Endothelial cell of umbilical vein (primary cell): ENCODE measurements around the gene HDAC4. TPM values are rescaled to one million over a fixed set of nuclear protein-coding genes. Genes with fewer than 3 reads are reported as not detected.

Source experiments
- BruUV-seq: library from RNA; stranded (reverse); fragments of 400-500 nt; replicated peaks from 2 replicates; lab custom pipeline; 2021; lab: Mats Ljungman, UMichigan
- CTCF ChIA-PET: fragments of 300-600, 350-600 bp; sonication (Branson Sonifier 250); formaldehyde crosslinking; loops from one replicate; lab custom pipeline; 2021; ENCODE audit warnings: antibody characterized with exemption, inconsistent platforms; lab: Charles Lee
- POLR2A ChIA-PET: fragments of 300-600, 350-600 bp; sonication (Branson Sonifier 250); formaldehyde crosslinking; loops from one replicate; lab custom pipeline; 2021; ENCODE audit warnings: antibody characterized with exemption, inconsistent platforms; lab: Charles Lee
- DNase-seq: peaks from one replicate; pipeline ENCODE4 v3.0.0-alpha.2; 2011; ENCODE audit warnings: low read depth, low spot score
- FAIRE-seq: peaks from 2 replicates; lab custom pipeline; 2011; peaks lifted over from hg19 to GRCh38; lab: Jason Lieb, UNC
- H2AFZ ChIP-seq: 2 replicates; pipeline ENCODE4 v1.6.0; 2012; ENCODE audit warnings: low read depth, low read length, control low read depth, inconsistent platforms
- H3K27ac ChIP-seq: 2 replicates; pipeline ENCODE4 v1.5.1; 2011; ENCODE audit warnings: low read depth, mild to moderate bottlenecking, control low read depth, low read length, moderate library complexity; ENCODE audit not compliant: insufficient read depth
- H3K27me3 ChIP-seq, 2 experiments: 2 replicates each; pipeline versions ENCODE4 v1.6.0 to v1.6.1; 2011; ENCODE audit warnings: low read length in 2 of 2, mixed read lengths in 1 of 2; ENCODE audit not compliant: control insufficient read depth in 2 of 2, insufficient read depth in 2 of 2
- H3K36me3 ChIP-seq, 2 experiments: 2 replicates in 1 of 2; 3 replicates in 1 of 2; pipeline ENCODE4 v1.5.1; 2011; ENCODE audit warnings: low read length in 2 of 2, mild to moderate bottlenecking in 1 of 2, moderate library complexity in 1 of 2; ENCODE audit not compliant: control insufficient read depth in 2 of 2, insufficient read depth in 2 of 2; ENCODE audit errors: extremely low read depth in 1 of 2
- H3K4me1 ChIP-seq: 3 replicates; pipeline ENCODE4 v1.5.1; 2011; ENCODE audit warnings: mild to moderate bottlenecking, low read length; ENCODE audit not compliant: control insufficient read depth, insufficient read depth; ENCODE audit errors: extremely low read depth
- H3K4me2 ChIP-seq: 2 replicates; pipeline ENCODE4 v1.6.1; 2011; ENCODE audit warnings: low read length, control low read depth, mixed read lengths; ENCODE audit not compliant: insufficient read depth
- H3K4me3 ChIP-seq, 3 experiments: fragments of 200-600 bp in 1 of 3; sonication (generic), shearing (Covaris generic) in 1 of 3; replicated peaks in 1 of 3; 2 replicates each; pipeline ENCODE4 v1.5.1; 2011 to 2016; ENCODE audit warnings: control low read depth in 3 of 3, low read length in 3 of 3, mild to moderate bottlenecking in 2 of 3, inconsistent platforms in 1 of 3, low read depth in 1 of 3, moderate library complexity in 1 of 3; ENCODE audit not compliant: insufficient read depth in 1 of 3
- H3K79me2 ChIP-seq: 2 replicates; pipeline ENCODE4 v1.6.0; 2012; ENCODE audit warnings: low read length, inconsistent platforms; ENCODE audit not compliant: control insufficient read depth, insufficient read depth
- H3K9ac ChIP-seq: replicated peaks from 2 replicates; pipeline ENCODE3; 2011; ENCODE audit warnings: low read length, control low read depth; ENCODE audit not compliant: insufficient read depth; ENCODE audit errors: extremely low read depth
- H3K9me1 ChIP-seq: replicated peaks from 3 replicates; pipeline ENCODE4 v1.6.0; 2011; ENCODE audit warnings: mild to moderate bottlenecking, low read length; ENCODE audit not compliant: control insufficient read depth, insufficient read depth; ENCODE audit errors: extremely low read depth
- H3K9me3 ChIP-seq: replicated peaks from 2 replicates; pipeline ENCODE4 v1.5.1; 2012; ENCODE audit warnings: low read length, inconsistent platforms; ENCODE audit not compliant: control insufficient read depth, insufficient read depth
- H4K20me1 ChIP-seq: replicated peaks from 2 replicates; pipeline ENCODE3; 2011; ENCODE audit warnings: mild to moderate bottlenecking, low read length; ENCODE audit not compliant: control insufficient read depth, insufficient read depth; ENCODE audit errors: extremely low read depth
- EZH2 ChIP-seq: IDR thresholded peaks from 2 replicates; pipeline ENCODE4 v1.6.1; 2012; ENCODE audit warnings: borderline replicate concordance, low read depth, mild to moderate bottlenecking, moderate library complexity, low read length, inconsistent platforms; ENCODE audit not compliant: severe bottlenecking
- JUN ChIP-seq: IDR thresholded peaks from 2 replicates; pipeline ENCODE4 v1.6.1; 2011; ENCODE audit warnings: borderline replicate concordance, low read depth; ENCODE audit not compliant: insufficient read length, insufficient read depth
- MYC ChIP-seq: IDR thresholded peaks from one replicate; pipeline ENCODE4 v1.6.1; 2011; ENCODE audit warnings: mild to moderate bottlenecking, low read depth, low read length
- dilution Hi-C: fragments of 300-500 bp; cut with MboI; formaldehyde crosslinking; loops from one replicate; pipeline ENCODE4 v1.15.0; 2019; ENCODE audit warnings: low sequenced_read_pairs; ENCODE audit not compliant: extremely low pct_ligation_motif_present
- intact Hi-C: fragments of 100-400 bp; cut with micrococcal nuclease; formaldehyde crosslinking; loops from one replicate; pipeline ENCODE4 v1.10.0; 2022
- polyA plus RNA-seq, 4 experiments: library from polyadenylated mRNA; depleted of rRNA in 3 of 4; stranded (reverse) in 3 of 4; unstranded in 1 of 4; fragments of >200 nt; gene quantifications; 2 replicates each; pipeline versions ENCODE4 v1.2.1 to v1.2.3, GENCODE V29; 2011 to 2012; ENCODE audit warnings: missing spikeins in 1 of 4
- total RNA-seq: library from RNA; stranded (reverse); gene quantifications from 2 replicates; pipeline ENCODE4 v1.2.3, GENCODE V29; 2021
- TF ChIP-seq, protein P1 (sequence below), 2 donors: IDR thresholded peaks; 1 replicate in 1 of 2; 2 replicates in 1 of 2; pipeline ENCODE4 v1.5.1; 2011; ENCODE audit warnings: low read length in 2 of 2, mild to moderate bottlenecking in 2 of 2, moderate library complexity in 2 of 2, control low read depth in 1 of 2, inconsistent platforms in 1 of 2, low read depth in 1 of 2; ENCODE audit not compliant: insufficient read depth in 1 of 2; ENCODE audit errors: extremely low read depth in 1 of 2

HDAC4 gene
- total and polyA plus RNA-seq, 2 donors (not counting 3 experiments of a cell fraction or from before 2014, with no cell fraction given), result 13.4 to 33.0 TPM

DNA sequence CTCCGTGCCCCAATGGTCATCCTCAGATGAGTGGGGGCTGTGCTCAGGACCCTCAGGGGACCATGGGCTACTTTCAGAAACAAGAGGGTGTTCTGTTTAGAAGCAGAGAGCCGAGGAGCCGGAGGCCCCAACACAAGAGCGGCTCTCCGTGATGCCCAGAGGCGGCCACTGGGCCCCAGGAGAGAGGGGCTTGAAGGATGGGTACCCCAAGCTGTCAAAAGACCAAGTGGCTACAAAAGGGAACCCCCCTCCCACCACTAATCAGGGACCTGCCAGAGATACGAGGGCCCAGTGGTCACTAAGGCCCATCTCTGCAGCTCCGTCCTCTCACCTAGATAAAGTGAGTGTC, 93.6 kb downstream of the HDAC4 start:
- H3K9ac ChIP-seq, result no peak overlapping the region
- no peak overlapping the region for H3K27ac ChIP-seq
- TF ChIP-seq JUN (no peak), EZH2 (no peak), MYC (no peak)
- TF ChIP-seq, protein P1, sequence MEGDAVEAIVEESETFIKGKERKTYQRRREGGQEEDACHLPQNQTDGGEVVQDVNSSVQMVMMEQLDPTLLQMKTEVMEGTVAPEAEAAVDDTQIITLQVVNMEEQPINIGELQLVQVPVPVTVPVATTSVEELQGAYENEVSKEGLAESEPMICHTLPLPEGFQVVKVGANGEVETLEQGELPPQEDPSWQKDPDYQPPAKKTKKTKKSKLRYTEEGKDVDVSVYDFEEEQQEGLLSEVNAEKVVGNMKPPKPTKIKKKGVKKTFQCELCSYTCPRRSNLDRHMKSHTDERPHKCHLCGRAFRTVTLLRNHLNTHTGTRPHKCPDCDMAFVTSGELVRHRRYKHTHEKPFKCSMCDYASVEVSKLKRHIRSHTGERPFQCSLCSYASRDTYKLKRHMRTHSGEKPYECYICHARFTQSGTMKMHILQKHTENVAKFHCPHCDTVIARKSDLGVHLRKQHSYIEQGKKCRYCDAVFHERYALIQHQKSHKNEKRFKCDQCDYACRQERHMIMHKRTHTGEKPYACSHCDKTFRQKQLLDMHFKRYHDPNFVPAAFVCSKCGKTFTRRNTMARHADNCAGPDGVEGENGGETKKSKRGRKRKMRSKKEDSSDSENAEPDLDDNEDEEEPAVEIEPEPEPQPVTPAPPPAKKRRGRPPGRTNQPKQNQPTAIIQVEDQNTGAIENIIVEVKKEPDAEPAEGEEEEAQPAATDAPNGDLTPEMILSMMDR (IDR thresholded peaks at IDR 0.05; ENCODE audit: extremely low read depth in 1 of 2, insufficient read depth in 1 of 2, low read depth in 1 of 2, low read length in 2 of 2), result no peak
- ChIA-PET CTCF (no interaction called here), POLR2A (no interaction called here)
- no peak overlapping the region for H3K4me3 ChIP-seq
- no peaks in the 10 kb centered on the region for H3K4me1 ChIP-seq
- intact Hi-C loops (no loop called here), dilution Hi-C loops (no loop called here)
- no peak overlapping the region for H2AFZ ChIP-seq
- no peaks in the 10 kb centered on the region for H3K9me1 ChIP-seq
- no peak for FAIRE-seq
- DNase-seq, result no peak
- H3K4me2 ChIP-seq, result no peak overlapping the region
- no peaks in the 10 kb centered on the region for H4K20me1 ChIP-seq
- H3K9me3 ChIP-seq, result no peaks in the 10 kb centered on the region
- no TSS peak for BruUV-seq
- no peaks in the 10 kb centered on the region for H3K36me3 ChIP-seq
- no peaks in the 10 kb centered on the region for H3K27me3 ChIP-seq
- no peaks in the 10 kb centered on the region for H3K79me2 ChIP-seq
